OCI-LY3 (cell line): Measurements from ENCODE around the gene TBXAS1.
"Not testable (repeated sequence)": the region's sequence is repeated elsewhere in the genome, so short reads cannot be mapped to it uniquely, and the experiment has no call there.

Experiments used
- CTCF ChIP-seq: fragments of 200-600, 300-600 bp; sonication (generic); IDR thresholded peaks from 2 replicates; pipeline ENCODE4 v1.5.1; 2014; ENCODE audit warnings: antibody characterized with exemption, low read length, low read depth
- EZH2phosphoT487 ChIP-seq: fragments of 200-600 bp; shearing (Covaris generic); IDR thresholded peaks from 2 replicates; pipeline ENCODE4 v1.6.1; 2018; ENCODE audit warnings: antibody characterized with exemption, mixed run types, low read depth

GRCh38 chr7:139929221-139929620 lies 100.2 kb downstream of the TBXAS1 start:
- TF ChIP-seq CTCF, EZH2phosphoT487: not testable (repeated sequence)
